H1 (cell line): ENCODE results near the gene CRYBG1. TPM values are rescaled to one million over a fixed set of nuclear protein-coding genes. Genes with fewer than 3 reads are reported as not detected.

Experiments used
- CTCF ChIA-PET: fragments of 300-600 bp; sonication (Branson Sonifier 250); formaldehyde crosslinking; loops from one replicate; lab custom pipeline; 2021; ENCODE audit not compliant: partially characterized antibody; lab: Charles Lee
- POLR2A ChIA-PET: fragments of 300-600 bp; sonication (Branson Sonifier 250); formaldehyde crosslinking; loops from one replicate; lab custom pipeline; 2021; ENCODE audit warnings: inconsistent platforms; ENCODE audit not compliant: partially characterized antibody; lab: Charles Lee
- DNase-seq, 2 experiments: peaks; one replicate each; pipeline versions ENCODE4 v3.0.0 to v3.0.0-alpha.2; 2010 to 2022; ENCODE audit warnings: low spot score in 2 of 2, low read depth in 1 of 2, mixed read lengths in 1 of 2
- FAIRE-seq: peaks from 2 replicates; lab custom pipeline; 2011; peaks lifted over from hg19 to GRCh38; lab: Jason Lieb, UNC
- H2AFZ ChIP-seq: 2 replicates; pipeline ENCODE4 v1.8.1; 2012; ENCODE audit warnings: low read length, inconsistent platforms
- H2AK5ac ChIP-seq: 2 replicates; pipeline ENCODE4 v1.6.1; 2013; ENCODE audit warnings: low read depth, low read length
- H2BK120ac ChIP-seq: replicated peaks from 2 replicates; pipeline ENCODE3; 2013; ENCODE audit warnings: low read depth, low read length, inconsistent platforms
- H2BK12ac ChIP-seq: 2 replicates; pipeline ENCODE4 v1.6.1; 2013; ENCODE audit warnings: low read depth, low read length
- H2BK15ac ChIP-seq: 2 replicates; pipeline ENCODE4 v1.6.1; 2013; ENCODE audit warnings: low read length
- H2BK20ac ChIP-seq: 2 replicates; pipeline ENCODE4 v1.6.1; 2013; ENCODE audit warnings: low read length
- H2BK5ac ChIP-seq: 2 replicates; pipeline ENCODE4 v1.6.1; 2013; ENCODE audit warnings: low read depth, low read length
- H3K14ac ChIP-seq: 2 replicates; pipeline ENCODE4 v1.6.1; 2013; ENCODE audit warnings: inconsistent platforms; ENCODE audit not compliant: insufficient read length
- H3K18ac ChIP-seq: 2 replicates; pipeline ENCODE4 v1.6.1; 2013; ENCODE audit warnings: low read length; ENCODE audit errors: extremely low read depth
- H3K23ac ChIP-seq: 2 replicates; pipeline ENCODE4 v1.6.1; 2013; ENCODE audit warnings: inconsistent platforms; ENCODE audit not compliant: insufficient read length
- H3K23me2 ChIP-seq: 2 replicates; pipeline ENCODE4 v1.6.1; 2013; ENCODE audit warnings: low read depth, low read length
- H3K27ac ChIP-seq: 2 replicates; pipeline ENCODE4 v1.6.1; 2011; ENCODE audit warnings: low read depth, low read length, inconsistent platforms
- H3K27me3 ChIP-seq, 4 experiments: replicated peaks in 1 of 4; 1 replicate in 1 of 4; 2 replicates in 3 of 4; pipeline versions ENCODE4 v1.6.1 to v1.8.1; 2011 to 2013; ENCODE audit warnings: low read length in 3 of 4, mild to moderate bottlenecking in 3 of 4, inconsistent platforms in 2 of 4, mixed read lengths in 2 of 4, moderate library complexity in 1 of 4; ENCODE audit not compliant: control insufficient read depth in 3 of 4, insufficient read depth in 3 of 4; ENCODE audit errors: extremely low read depth in 1 of 4
- H3K36me3 ChIP-seq, 4 experiments: 2 replicates each; pipeline versions ENCODE4 v1.6.1 to v1.8.1; 2011 to 2013; ENCODE audit warnings: mild to moderate bottlenecking in 4 of 4, low read length in 3 of 4, moderate library complexity in 2 of 4, control low read depth in 1 of 4, inconsistent platforms in 1 of 4; ENCODE audit not compliant: insufficient read depth in 4 of 4, control insufficient read depth in 2 of 4
- H3K4ac ChIP-seq: replicated peaks from 2 replicates; pipeline ENCODE3; 2013; ENCODE audit warnings: low read length, low read depth, mixed read lengths, inconsistent platforms; ENCODE audit not compliant: insufficient read length
- H3K4me1 ChIP-seq, 4 experiments: replicated peaks in 1 of 4; 1 replicate in 1 of 4; 2 replicates in 3 of 4; pipeline versions ENCODE4 v1.6.1 to v1.8.1; 2011 to 2013; ENCODE audit warnings: low read length in 3 of 4, inconsistent platforms in 2 of 4, mixed read lengths in 1 of 4; ENCODE audit not compliant: insufficient read depth in 4 of 4, control insufficient read depth in 3 of 4
- H3K4me2 ChIP-seq, 2 experiments: 2 replicates each; pipeline versions ENCODE4 v1.6.1 to v1.8.1; 2011 to 2013; ENCODE audit warnings: low read depth in 2 of 2, low read length in 2 of 2, control low read depth in 1 of 2, inconsistent platforms in 1 of 2, mild to moderate bottlenecking in 1 of 2; ENCODE audit not compliant: insufficient read depth in 1 of 2
- H3K4me3 ChIP-seq, 4 experiments: fragments of 200-600, 300-600 bp in 1 of 4; sonication (generic), shearing (Covaris generic), sonication (Bioruptor Twin) in 1 of 4; 2 replicates each; pipeline versions ENCODE4 v1.5.1 to v1.8.1; 2011 to 2016; ENCODE audit warnings: low read length in 4 of 4, low read depth in 3 of 4, control low read depth in 2 of 4, inconsistent platforms in 2 of 4, mild to moderate bottlenecking in 2 of 4, mixed read lengths in 1 of 4, moderate library complexity in 1 of 4; ENCODE audit not compliant: insufficient read depth in 2 of 4; ENCODE audit errors: extremely low read depth in 1 of 4
- H3K56ac ChIP-seq: replicated peaks from 2 replicates; pipeline ENCODE3; 2013; ENCODE audit warnings: low read depth, mild to moderate bottlenecking, mixed read lengths, low read length, inconsistent platforms; ENCODE audit not compliant: insufficient read length
- H3K79me1 ChIP-seq: 2 replicates; pipeline ENCODE4 v1.6.1; 2013; ENCODE audit warnings: low read depth, low read length, control low read depth
- H3K79me2 ChIP-seq, 2 experiments: 2 replicates each; pipeline versions ENCODE4 v1.6.1 to v1.8.1; 2012 to 2013; ENCODE audit warnings: low read length in 2 of 2, mild to moderate bottlenecking in 2 of 2, inconsistent platforms in 1 of 2; ENCODE audit not compliant: insufficient read depth in 2 of 2, control insufficient read depth in 1 of 2
- H3K9ac ChIP-seq, 4 experiments: replicated peaks in 1 of 4; 1 replicate in 1 of 4; 2 replicates in 3 of 4; pipeline versions ENCODE4 v1.6.1 to v1.8.1; 2011 to 2013; ENCODE audit warnings: low read depth in 3 of 4, low read length in 3 of 4, control low read depth in 2 of 4, mild to moderate bottlenecking in 2 of 4, moderate library complexity in 2 of 4, inconsistent platforms in 1 of 4; ENCODE audit errors: extremely low read depth in 1 of 4
- H3K9me3 ChIP-seq, 2 experiments: 2 replicates each; pipeline versions ENCODE4 v1.6.1 to v1.8.1; 2012 to 2013; ENCODE audit warnings: mild to moderate bottlenecking in 2 of 2, moderate library complexity in 2 of 2, control low read depth in 1 of 2, inconsistent platforms in 1 of 2, low read depth in 1 of 2, low read length in 1 of 2, mixed read lengths in 1 of 2; ENCODE audit not compliant: insufficient read depth in 2 of 2
- H4K20me1 ChIP-seq, 2 experiments: replicated peaks in 1 of 2; 2 replicates each; pipeline versions ENCODE3 to v1.8.1; 2011 to 2013; ENCODE audit warnings: inconsistent platforms in 2 of 2, low read length in 2 of 2, mild to moderate bottlenecking in 1 of 2; ENCODE audit not compliant: insufficient read depth in 2 of 2, control insufficient read depth in 1 of 2
- H4K5ac ChIP-seq: 2 replicates; pipeline ENCODE4 v1.6.1; 2013; ENCODE audit warnings: low read length, low read depth, mixed read lengths, inconsistent platforms; ENCODE audit not compliant: insufficient read length
- H4K8ac ChIP-seq: 2 replicates; pipeline ENCODE4 v1.8.0; 2013; ENCODE audit warnings: mild to moderate bottlenecking, moderate library complexity, low read length, inconsistent platforms; ENCODE audit not compliant: insufficient read depth; ENCODE audit errors: extremely low read depth
- H4K91ac ChIP-seq: replicated peaks from 2 replicates; pipeline ENCODE3; 2013; ENCODE audit warnings: low read length, mixed read lengths, inconsistent platforms; ENCODE audit not compliant: insufficient read length
- BACH1 ChIP-seq: IDR thresholded peaks from 2 replicates; pipeline ENCODE4 v1.6.1; 2012; ENCODE audit warnings: low read length, improper control_type of control experiment
- GABPA ChIP-seq: IDR thresholded peaks from 2 replicates; pipeline ENCODE4 v1.6.1; 2011; ENCODE audit warnings: mild to moderate bottlenecking, low read length, moderate library complexity, borderline replicate concordance; ENCODE audit not compliant: insufficient read depth
- GTF2F1 ChIP-seq: IDR thresholded peaks from 2 replicates; pipeline ENCODE4 v1.6.1; 2012; ENCODE audit warnings: low read depth, low read length, improper control_type of control experiment, borderline replicate concordance
- KDM5A ChIP-seq: fragments of 200-600 bp; IDR thresholded peaks from 2 replicates; pipeline ENCODE4 v1.7.1; 2012; ENCODE audit warnings: mild to moderate bottlenecking, low read length, inconsistent platforms, mixed read lengths
- RFX5 ChIP-seq: IDR thresholded peaks from 2 replicates; pipeline ENCODE4 v1.6.1; 2011; ENCODE audit warnings: low read depth, low read length, improper control_type of control experiment, borderline replicate concordance
- SP1 ChIP-seq: IDR thresholded peaks from 2 replicates; pipeline ENCODE4 v1.6.1; 2011; ENCODE audit warnings: low read depth, low read length
- SP2 ChIP-seq: IDR thresholded peaks from 2 replicates; pipeline ENCODE4 v1.6.1; 2012; ENCODE audit warnings: mild to moderate bottlenecking, low read length, inconsistent platforms
- SP4 ChIP-seq: IDR thresholded peaks from 2 replicates; pipeline ENCODE4 v1.6.1; 2012; ENCODE audit warnings: low read length, inconsistent platforms
- WGBS, 2 experiments: shearing (Covaris generic) in 1 of 2; methylation state at CpG; one replicate each; pipeline versions ENCODE4 v1.1.6 to v1.1.7; 2013 to 2015; ENCODE audit warnings: low lambda C conversion rate in 2 of 2, mixed read lengths in 2 of 2, inconsistent platforms in 1 of 2, low coverage in 1 of 2, missing lambda C conversion rate in 1 of 2; ENCODE audit not compliant: insufficient replicate concordance in 2 of 2, insufficient coverage in 1 of 2, insufficient read length in 1 of 2; ENCODE audit errors: extremely low coverage in 1 of 2, missing lambda C conversion rate in 1 of 2; 5-methylcytosine and 5-hydroxymethylcytosine counted together
- polyA plus RNA-seq, 7 experiments: library from polyadenylated mRNA; depleted of rRNA in 3 of 7; stranded (reverse) in 5 of 7; unstranded in 2 of 7; fragments of >200 nt in 5 of 7; fragments of 200-250 nt in 2 of 7; gene quantifications; 1 replicate in 5 of 7; 2 replicates in 1 of 7; 4 replicates in 1 of 7; pipeline versions ENCODE4 v1.2.1 to v1.2.3, GENCODE V29; 2011 to 2013; ENCODE audit warnings: missing spikeins in 2 of 7, mixed read lengths in 2 of 7
- total RNA-seq: library from RNA; stranded (reverse); fragmentation: NEBNext Ultra II Directional; extraction: Animal tissue kit (Norgen Biotek cat#: 25700); gene quantifications from 2 replicates; pipeline ENCODE4 v1.2.1, GENCODE V29; 2021

Gene CRYBG1
- total and polyA plus RNA-seq, 2 of the 8 experiments (the other 6 are each of a cell fraction or from before 2014, with no cell fraction given): 2.2 to 11.6 TPM

DNA sequence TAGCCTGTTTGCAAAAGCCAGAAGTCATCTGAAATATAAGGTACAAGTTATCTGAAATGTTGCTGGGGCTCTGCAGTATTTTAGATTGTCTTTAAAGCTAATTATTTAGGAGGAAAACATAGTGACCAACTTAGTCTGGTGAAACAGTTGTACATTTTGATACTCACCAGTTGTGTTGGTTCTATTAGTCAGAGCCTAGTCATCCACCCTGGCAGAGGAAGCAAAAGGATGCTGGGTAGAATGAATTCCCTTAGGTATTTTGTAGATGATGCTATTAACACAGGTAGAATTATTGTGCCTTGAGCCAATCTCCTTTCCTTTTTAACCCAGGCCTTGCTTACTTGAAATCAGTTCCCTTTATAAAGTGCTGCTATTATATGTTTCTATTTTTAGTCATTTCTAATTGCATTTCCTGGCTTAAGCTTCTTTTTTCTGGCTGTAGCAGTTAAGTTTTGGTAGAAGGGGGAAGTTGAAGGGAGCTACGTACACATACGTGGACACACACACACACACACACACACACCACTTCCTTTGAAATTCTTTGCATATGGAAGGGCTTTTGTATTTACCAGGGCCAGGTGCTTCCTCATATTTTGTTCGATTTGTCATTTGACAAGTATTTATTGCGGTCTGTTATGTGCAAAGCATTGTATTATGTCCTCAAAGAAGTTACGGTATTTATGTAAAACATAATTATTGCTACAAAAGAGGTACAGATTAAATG is 186.3 kb downstream of the CRYBG1 start:
- no peak overlapping the region for H4K5ac ChIP-seq
- no peaks in the 10 kb centered on the region for H4K20me1 ChIP-seq
- no peak overlapping the region for H3K9ac ChIP-seq
- no peak overlapping the region for H2BK20ac ChIP-seq
- ChIA-PET POLR2A (no interaction called here), CTCF (interaction anchor here (0.6 to 1.4 kb wide), 3 partner anchors 103 to 240 kb away, joined by 3 to 4 read pairs (median 3); no protein-coding TSS in a partner anchor)
- no peaks in the 10 kb centered on the region for H3K23me2 ChIP-seq
- H2AK5ac ChIP-seq: no peak overlapping the region
- no peaks in the 10 kb centered on the region for H3K79me1 ChIP-seq
- FAIRE-seq: no peak
- no peak overlapping the region for H3K27ac ChIP-seq
- H3K18ac ChIP-seq: no peak overlapping the region
- H4K91ac ChIP-seq: no peak overlapping the region
- TF ChIP-seq KDM5A: no peak
- TF ChIP-seq SP4: no peak
- TF ChIP-seq GABPA: no peak
- TF ChIP-seq GTF2F1: no peak
- TF ChIP-seq SP1: no peak
- TF ChIP-seq SP2: no peak
- TF ChIP-seq BACH1: no peak
- no peak for TF ChIP-seq RFX5
- H4K8ac ChIP-seq: no peak overlapping the region
- no peak overlapping the region for H2BK12ac ChIP-seq
- DNase-seq: no peak
- 54% methylated on average over 5 of the region's 5 CpGs; no CpG with 5 or more reads in 1 of the 2 experiments for WGBS, 2 experiments
- H3K9me3 ChIP-seq: no peaks in the 10 kb centered on the region
- H3K4me2 ChIP-seq: no peak overlapping the region
- no peak overlapping the region for H3K56ac ChIP-seq
- H3K36me3 ChIP-seq: no peaks in the 10 kb centered on the region
- no peaks in the 10 kb centered on the region for H3K27me3 ChIP-seq
- H2AFZ ChIP-seq: no peak overlapping the region
- no peak overlapping the region for H2BK5ac ChIP-seq
- H3K4ac ChIP-seq: no peak overlapping the region
- no peak overlapping the region for H3K23ac ChIP-seq
- H3K4me1 ChIP-seq: peaks cover 0 to 4% (median 3%) of the 10 kb centered on the region in 4 experiments; a peak in 3 of 7 replicates
- H3K79me2 ChIP-seq: no peaks in the 10 kb centered on the region
- H2BK120ac ChIP-seq: no peak overlapping the region
- H3K4me3 ChIP-seq: no peak overlapping the region
- no peak overlapping the region for H3K14ac ChIP-seq
- no peak overlapping the region for H2BK15ac ChIP-seq
